RWPE2 (cell line): ENCODE data around the gene RHAG.
"Not testable (repeated sequence)": the region's sequence is repeated elsewhere in the genome, so short reads cannot be mapped to it uniquely, and the experiment has no call there.

Source experiments
- ATAC-seq: fragments of 200-7000 bp; cut with Tn5 transposase; 3 replicates; pipeline ENCODE4 v1.9.1; 2021; ENCODE audit warnings: low read depth
- DNase-seq: peaks from one replicate; pipeline ENCODE4 v3.0.0-alpha.2; 2020; ENCODE audit warnings: low spot score
- H3K27ac ChIP-seq: fragments of 450-650 bp; 2 replicates; pipeline ENCODE4 v1.5.1; 2017; ENCODE audit warnings: mild to moderate bottlenecking; ENCODE audit not compliant: poor library complexity, severe bottlenecking
- H3K27me3 ChIP-seq: fragments of 250-450 bp; sonication (Bioruptor Pico); 2 replicates; pipeline ENCODE4 v1.5.1; 2021; ENCODE audit warnings: mild to moderate bottlenecking, moderate library complexity; ENCODE audit not compliant: insufficient read depth, poor library complexity, severe bottlenecking
- H3K36me3 ChIP-seq: fragments of 250-450 bp; sonication (Bioruptor Pico); 2 replicates; pipeline ENCODE4 v1.5.1; 2020; ENCODE audit warnings: low read depth, mild to moderate bottlenecking, moderate library complexity
- H3K4me1 ChIP-seq: fragments of 250-450 bp; sonication (Bioruptor Pico); 2 replicates; pipeline ENCODE4 v1.5.1; 2021; ENCODE audit warnings: mild to moderate bottlenecking, moderate library complexity; ENCODE audit not compliant: insufficient read depth, poor library complexity, severe bottlenecking
- H3K4me3 ChIP-seq: fragments of 250-450 bp; sonication (Bioruptor Pico); 2 replicates; pipeline ENCODE4 v1.5.1; 2021; ENCODE audit warnings: mild to moderate bottlenecking, moderate library complexity; ENCODE audit not compliant: severe bottlenecking
- H3K9me3 ChIP-seq: fragments of 250-450 bp; sonication (Bioruptor Pico); 2 replicates; pipeline ENCODE4 v1.5.1; 2021; ENCODE audit warnings: mild to moderate bottlenecking, moderate library complexity; ENCODE audit not compliant: severe bottlenecking
- CTCF ChIP-seq: fragments of 450-650 bp; IDR thresholded peaks from one replicate; pipeline ENCODE4 v1.5.1; 2017; ENCODE audit warnings: mild to moderate bottlenecking, moderate library complexity; ENCODE audit not compliant: poor library complexity, severe bottlenecking

RHAG gene

GRCh38 chr6:49634092-49634835 is 2.4 kb downstream of the RHAG start:
- no peaks in the 10 kb centered on the region for H3K9me3 ChIP-seq
- peaks cover 3% of the 10 kb centered on the region for H3K27me3 ChIP-seq
- no peaks in the 10 kb centered on the region for H3K4me1 ChIP-seq
- no peak overlapping the region for H3K27ac ChIP-seq
- H3K36me3 ChIP-seq = no peaks in the 10 kb centered on the region
- H3K4me3 ChIP-seq = no peak overlapping the region
- DNase-seq = no peak
- peak; percentile 25; the same call in 1 of the 3 replicates for ATAC-seq
- TF ChIP-seq CTCF = no peak

- Histone ChIP-seq H3K27me3 (no peaks in the 10 kb centered on the region), H3K4me3 (no peak overlapping the region), H3K9me3 (no peaks in the 10 kb centered on the region), H3K27ac (no peak overlapping the region), H3K4me1 (no peaks in the 10 kb centered on the region), H3K36me3 (no peaks in the 10 kb centered on the region)
- TF ChIP-seq CTCF = no peak
- ATAC-seq = no peak
- DNase-seq = no peak
These were observed 3.1 kb downstream of the RHAG start for GRCh38 chr6:49633541-49633940.

- TF ChIP-seq CTCF = no peak
- DNase-seq (no peak), ATAC-seq (no peak)
- Histone ChIP-seq H3K4me3 (no peak overlapping the region), H3K4me1 (no peaks in the 10 kb centered on the region), H3K27ac (no peak overlapping the region), H3K36me3 (no peaks in the 10 kb centered on the region), H3K27me3 (no peaks in the 10 kb centered on the region), H3K9me3 (no peaks in the 10 kb centered on the region)
These were observed 3.9 kb downstream of the RHAG start for GRCh38 chr6:49632727-49633126.

GRCh38 chr6:49629485-49630088 is 7.1 kb downstream of the RHAG start:
- H3K4me1 ChIP-seq, H3K4me3 ChIP-seq, ATAC-seq, H3K9me3 ChIP-seq, H3K27ac ChIP-seq, H3K36me3 ChIP-seq, DNase-seq, H3K27me3 ChIP-seq: not testable (repeated sequence)

GRCh38 chr6:49626811-49627210 is 9.8 kb downstream of the RHAG start:
- no peak for ATAC-seq
- DNase-seq = no peak
- Histone ChIP-seq H3K36me3 (no peaks in the 10 kb centered on the region), H3K4me3 (no peak overlapping the region), H3K9me3 (no peaks in the 10 kb centered on the region), H3K27ac (no peak overlapping the region), H3K4me1 (no peaks in the 10 kb centered on the region), H3K27me3 (no peaks in the 10 kb centered on the region)
- no peak for TF ChIP-seq CTCF
